Fibroblast of skin of scalp (primary cell): ENCODE results near the gene SMPDL3A.

ENCODE experiments used
- DNase-seq: peaks from one replicate; pipeline ENCODE4 v3.0.0-alpha.2; 2013

The SMPDL3A gene

GRCh38 chr6:122778302-122778701, 10.8 kb upstream of the SMPDL3A start:
- DNase-seq: no peak

- DNase-seq: no peak
Observed at GRCh38 chr6:122778985-122779661, 9.9 kb upstream of the SMPDL3A start.

GRCh38 chr6:122779667-122780066, 9.4 kb upstream of the SMPDL3A start, which contains the start of gene FABP7:
Gene FABP7 (plus strand): TSS chr6:122779716. CDS start chr6:122779795, 79 bp downstream.
- DNase-seq: no peak

GRCh38 chr6:122780114-122780513, 8.9 kb upstream of the SMPDL3A start:
- DNase-seq: no peak

GRCh38 chr6:122781716-122782115, 7.3 kb upstream of the SMPDL3A start:
- DNase-seq: no peak

- no peak for DNase-seq
Observed at GRCh38 chr6:122783401-122783800, 5.7 kb upstream of the SMPDL3A start.

- no peak for DNase-seq
Observed at GRCh38 chr6:122785891-122786290, 3.2 kb upstream of the SMPDL3A start.

GRCh38 chr6:122787721-122788120, 1.3 kb upstream of the SMPDL3A start:
- DNase-seq: no peak

- DNase-seq: no peak
Observed at GRCh38 chr6:122788208-122788607, 850 bp upstream of the SMPDL3A start.

- no peak for DNase-seq
Observed at GRCh38 chr6:122788663-122789181, 336 bp upstream of the SMPDL3A start.

- DNase-seq: no peak
Observed at GRCh38 chr6:122790028-122790422, 967 bp downstream of the SMPDL3A start.

- DNase-seq: peak; percentile 9
Observed at GRCh38 chr6:122790423-122791309, 1.6 kb downstream of the SMPDL3A start.

- DNase-seq: peak; percentile 27
Observed at GRCh38 chr6:122791310-122791679, 2.2 kb downstream of the SMPDL3A start.

- DNase-seq: no peak
Observed at GRCh38 chr6:122792766-122793165, 3.7 kb downstream of the SMPDL3A start.

- DNase-seq: no peak
Observed at GRCh38 chr6:122797537-122797936, 8.5 kb downstream of the SMPDL3A start.

- DNase-seq: peak; percentile 15
Observed at GRCh38 chr6:122798099-122798641, 9.1 kb downstream of the SMPDL3A start.

GRCh38 chr6:122799140-122799745, 10.2 kb downstream of the SMPDL3A start:
- DNase-seq: no peak

- DNase-seq: no peak
Observed at GRCh38 chr6:122799916-122800686, 11.0 kb downstream of the SMPDL3A start.

GRCh38 chr6:122800906-122801305, 11.8 kb downstream of the SMPDL3A start:
- no peak for DNase-seq

- DNase-seq: no peak
Observed at GRCh38 chr6:122801397-122801796, 12.3 kb downstream of the SMPDL3A start.

- DNase-seq: no peak
Observed at GRCh38 chr6:122803171-122803661, 14.2 kb downstream of the SMPDL3A start.

- DNase-seq: no peak
Observed at GRCh38 chr6:122804962-122805485, 16.0 kb downstream of the SMPDL3A start.
